ENCODE data around the gene B4GAT1.
A peak's percentile ranks its signal among the peaks of the same experiment; 100 is the strongest.
"Not testable (repeated sequence)": the region's sequence is repeated elsewhere in the genome, so short reads cannot be mapped to it uniquely, and the experiment has no call there.

B4GAT1 gene

DNA sequence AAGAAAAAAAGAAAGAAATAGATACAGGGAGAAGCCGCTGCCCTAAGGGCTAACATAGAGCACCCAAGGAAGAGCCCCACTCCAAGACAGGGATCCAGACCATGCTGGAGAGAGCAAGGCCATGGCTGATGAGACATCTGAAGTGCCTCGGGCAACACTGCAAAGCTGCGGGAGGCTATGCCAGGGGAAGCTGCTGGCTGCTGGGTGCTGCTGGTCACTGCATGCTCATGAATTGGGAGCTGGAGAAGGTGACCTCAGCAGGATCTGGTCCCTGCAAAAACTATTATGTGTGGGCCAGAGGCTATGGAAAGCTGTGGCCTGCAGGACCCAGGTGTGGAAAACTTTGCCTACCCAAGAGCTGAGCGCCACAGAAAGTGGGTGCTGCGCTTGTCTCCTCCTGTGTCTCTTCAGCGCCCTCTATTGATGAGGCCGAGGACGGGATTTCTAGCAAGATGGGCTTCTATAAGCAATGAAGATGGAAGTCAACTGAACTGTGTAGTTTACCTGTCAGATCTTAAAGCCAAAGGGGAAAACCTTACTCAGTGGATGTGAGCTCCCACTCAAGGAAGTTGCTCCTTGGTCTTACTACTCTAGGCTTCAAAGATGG lies 41.5 kb upstream of the B4GAT1 start:
- Histone ChIP-seq H3F3A (ENCODE audit: insufficient read depth, low read length) (no peaks in the 10 kb centered on the region), H2AFZ (ENCODE audit: low read length) (no peak overlapping the region), H3K36me3 (replicated peaks; ENCODE audit: insufficient read depth, low read length) (no peaks in the 10 kb centered on the region), H3K4me1 (ENCODE audit: low read length) (no peaks in the 10 kb centered on the region), H3K9me2 (replicated peaks; ENCODE audit: insufficient read depth, low read length) (no peaks in the 10 kb centered on the region), H3K4me3 (ENCODE audit: low read length) (no peak overlapping the region), H3K4me2 (ENCODE audit: low read depth, low read length) (no peak overlapping the region), H3K27ac (ENCODE audit: low read length) (no peak overlapping the region), H3K79me2 (ENCODE audit: low read length) (no peaks in the 10 kb centered on the region), H3K9ac (ENCODE audit: low read length) (no peak overlapping the region), H3K27me3 (replicated peaks; ENCODE audit: insufficient read depth, low read length) (peaks cover 71% of the 10 kb centered on the region), H4K20me1 (ENCODE audit: insufficient read depth, low read length) (no peaks in the 10 kb centered on the region), H3K9me3 (replicated peaks; ENCODE audit: insufficient read depth, low read length) (no peaks in the 10 kb centered on the region)
- peak; percentile 72 for DNase-seq
- TF ChIP-seq CTCF (IDR thresholded peaks at IDR 0.05; ENCODE audit: low read length) (peak; percentile 81), EZH2 (optimal IDR thresholded peaks at IDR 0.05; ENCODE audit: low read depth, low read length) (no peak), EZH2phosphoT487 (IDR thresholded peaks at IDR 0.05; ENCODE audit: low read length) (no peak)

DNA sequence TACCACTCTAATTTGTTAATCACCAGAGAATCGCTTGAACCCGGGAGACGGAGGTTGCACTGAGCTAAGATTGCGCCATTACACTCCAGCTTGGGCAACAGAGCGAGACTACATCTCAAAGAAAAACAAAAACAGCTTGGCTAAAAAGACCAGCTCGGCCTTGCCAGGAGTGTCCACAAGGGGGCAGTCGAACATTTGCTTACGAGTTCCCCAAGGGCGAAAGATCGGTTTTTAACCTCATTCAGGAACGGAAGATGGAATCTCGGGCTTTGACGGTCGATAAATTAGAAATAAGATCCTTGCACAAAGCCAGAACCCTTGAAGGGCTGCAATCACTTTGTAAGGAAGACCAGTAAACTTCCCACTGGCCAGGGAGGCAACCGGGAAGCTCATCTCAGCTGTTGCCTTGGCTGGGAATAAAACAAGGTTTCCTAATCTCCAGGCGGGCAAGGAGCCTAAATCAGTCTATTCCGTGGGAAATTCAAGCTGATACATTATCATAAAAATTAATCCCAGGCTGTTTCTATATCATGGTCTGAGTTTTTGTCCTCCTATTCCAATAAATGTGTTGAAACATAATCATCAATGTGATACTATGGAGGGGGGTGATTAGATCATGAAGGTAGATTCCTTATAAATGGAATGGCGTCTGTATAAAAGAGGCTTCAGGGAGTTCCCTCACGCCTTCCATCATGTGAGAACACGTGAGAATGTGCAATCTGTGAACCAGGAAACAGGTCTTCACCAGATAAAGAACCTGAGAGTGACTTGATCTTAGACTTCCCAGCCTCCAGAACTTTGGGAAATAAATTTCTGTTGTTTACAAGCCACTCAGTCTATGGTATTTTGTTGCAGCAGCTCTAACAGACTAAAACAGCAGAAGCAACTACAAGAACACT lies 39.0 kb upstream of the B4GAT1 start:
- no peaks in the 10 kb centered on the region for H3K36me3 ChIP-seq (replicated peaks; ENCODE audit: insufficient read depth, low read length)
- H3F3A ChIP-seq (ENCODE audit: insufficient read depth, low read length), result no peaks in the 10 kb centered on the region
- H3K9me3 ChIP-seq (replicated peaks; ENCODE audit: insufficient read depth, low read length), result no peaks in the 10 kb centered on the region
- H3K27ac ChIP-seq (ENCODE audit: low read length), result no peak overlapping the region
- H4K20me1 ChIP-seq (ENCODE audit: insufficient read depth, low read length), result no peaks in the 10 kb centered on the region
- H3K4me3 ChIP-seq (ENCODE audit: low read length), result no peak overlapping the region
- peak overlapping the region; percentile 14 for H2AFZ ChIP-seq (ENCODE audit: low read length)
- H3K9me2 ChIP-seq (replicated peaks; ENCODE audit: insufficient read depth, low read length), result no peaks in the 10 kb centered on the region
- no peak for TF ChIP-seq EZH2 (optimal IDR thresholded peaks at IDR 0.05; ENCODE audit: low read depth, low read length)
- peak; percentile 91 for TF ChIP-seq CTCF (IDR thresholded peaks at IDR 0.05; ENCODE audit: low read length)
- no peak overlapping the region for H3K9ac ChIP-seq (ENCODE audit: low read length)
- H3K79me2 ChIP-seq (ENCODE audit: low read length), result no peaks in the 10 kb centered on the region
- peak overlapping the region; percentile 48; the same call in 1 of the 2 replicates for H3K4me2 ChIP-seq (ENCODE audit: low read depth, low read length)
- H3K4me1 ChIP-seq (ENCODE audit: low read length), result no peaks in the 10 kb centered on the region
- peak; percentile 79 for DNase-seq
- peaks cover 67% of the 10 kb centered on the region for H3K27me3 ChIP-seq (replicated peaks; ENCODE audit: insufficient read depth, low read length)

DNA sequence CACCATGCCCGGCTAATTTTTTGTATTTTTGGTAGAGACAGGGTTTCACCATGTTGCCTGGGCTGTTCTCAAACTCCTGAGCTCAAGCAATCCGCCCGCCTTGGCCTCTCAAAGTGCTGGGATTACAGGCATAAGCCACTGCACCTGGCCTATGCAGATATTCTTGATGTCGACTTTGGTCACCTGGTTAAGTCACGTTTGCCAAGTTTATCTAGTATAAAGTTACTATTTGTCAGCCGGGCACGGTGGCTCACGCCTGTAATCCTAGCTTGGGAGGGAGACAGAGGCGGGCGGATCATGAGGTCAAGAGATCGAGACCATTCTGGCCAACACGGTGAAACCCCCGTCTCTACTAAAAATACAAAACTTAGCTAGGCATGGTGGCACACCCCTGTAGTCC lies 36.9 kb upstream of the B4GAT1 start:
- not testable (repeated sequence) for H3K9me3 ChIP-seq (replicated peaks; ENCODE audit: insufficient read depth, low read length); H3F3A ChIP-seq (ENCODE audit: insufficient read depth, low read length); H3K36me3 ChIP-seq (replicated peaks; ENCODE audit: insufficient read depth, low read length); H2AFZ ChIP-seq (ENCODE audit: low read length); H3K9ac ChIP-seq (ENCODE audit: low read length); H3K4me2 ChIP-seq (ENCODE audit: low read depth, low read length); H3K79me2 ChIP-seq (ENCODE audit: low read length); H4K20me1 ChIP-seq (ENCODE audit: insufficient read depth, low read length); H3K4me3 ChIP-seq (ENCODE audit: low read length); DNase-seq; H3K4me1 ChIP-seq (ENCODE audit: low read length); H3K27ac ChIP-seq (ENCODE audit: low read length); H3K9me2 ChIP-seq (replicated peaks; ENCODE audit: insufficient read depth, low read length)
- H3K27me3 ChIP-seq (replicated peaks; ENCODE audit: insufficient read depth, low read length), result peaks cover 61% of the 10 kb centered on the region

GRCh38 chr11:66380264-66380663 lies 32.8 kb upstream of the B4GAT1 start:
- not testable (repeated sequence) for DNase-seq; H3K4me2 ChIP-seq (ENCODE audit: low read depth, low read length); H2AFZ ChIP-seq (ENCODE audit: low read length); H3K9me2 ChIP-seq (replicated peaks; ENCODE audit: insufficient read depth, low read length); H4K20me1 ChIP-seq (ENCODE audit: insufficient read depth, low read length); H3K9me3 ChIP-seq (replicated peaks; ENCODE audit: insufficient read depth, low read length); H3K4me3 ChIP-seq (ENCODE audit: low read length); H3K79me2 ChIP-seq (ENCODE audit: low read length); H3K36me3 ChIP-seq (replicated peaks; ENCODE audit: insufficient read depth, low read length); H3K9ac ChIP-seq (ENCODE audit: low read length); H3K27ac ChIP-seq (ENCODE audit: low read length); H3F3A ChIP-seq (ENCODE audit: insufficient read depth, low read length); H3K4me1 ChIP-seq (ENCODE audit: low read length)
- H3K27me3 ChIP-seq (replicated peaks; ENCODE audit: insufficient read depth, low read length), result peaks cover 65% of the 10 kb centered on the region

DNA sequence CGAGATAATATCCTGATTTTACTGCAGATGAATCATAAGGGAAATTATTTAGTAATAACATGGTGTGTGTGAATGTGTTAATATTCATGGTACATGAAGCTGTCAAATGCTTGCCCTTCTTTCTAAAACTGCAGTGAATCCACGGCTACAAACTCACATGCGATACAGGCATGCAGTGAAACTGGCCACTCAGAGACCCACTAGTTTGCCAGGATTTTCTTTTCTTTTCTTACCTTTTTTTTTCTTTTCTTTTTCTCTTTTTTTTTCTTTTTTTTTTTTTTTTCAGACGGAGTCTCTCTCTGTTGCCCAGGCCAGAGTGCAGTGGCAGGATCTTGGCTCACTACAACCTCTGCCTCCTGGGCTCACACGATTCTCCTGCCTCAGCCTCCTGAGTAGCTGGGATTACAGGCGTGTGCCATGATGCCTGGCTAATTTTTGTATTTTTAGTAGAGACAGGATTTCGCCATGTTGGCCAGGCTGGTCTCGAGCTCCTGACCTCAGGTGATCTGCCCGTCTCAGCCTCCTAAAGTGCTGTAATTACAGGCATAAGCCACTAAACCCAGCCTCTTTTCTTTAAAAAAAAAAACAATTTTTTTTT lies 26.4 kb upstream of the B4GAT1 start:
- H3K4me2 ChIP-seq (ENCODE audit: low read depth, low read length); H3K79me2 ChIP-seq (ENCODE audit: low read length); H3K9me3 ChIP-seq (replicated peaks; ENCODE audit: insufficient read depth, low read length); H2AFZ ChIP-seq (ENCODE audit: low read length); H3K36me3 ChIP-seq (replicated peaks; ENCODE audit: insufficient read depth, low read length); H3K27ac ChIP-seq (ENCODE audit: low read length); H3F3A ChIP-seq (ENCODE audit: insufficient read depth, low read length); H3K4me1 ChIP-seq (ENCODE audit: low read length); H3K9ac ChIP-seq (ENCODE audit: low read length); H3K4me3 ChIP-seq (ENCODE audit: low read length); DNase-seq; H3K9me2 ChIP-seq (replicated peaks; ENCODE audit: insufficient read depth, low read length); H4K20me1 ChIP-seq (ENCODE audit: insufficient read depth, low read length): not testable (repeated sequence)
- peaks cover 78% of the 10 kb centered on the region for H3K27me3 ChIP-seq (replicated peaks; ENCODE audit: insufficient read depth, low read length)

All from MM.1S (cell line).